GM12873 (cell line): Measurements from ENCODE around the gene ZNF185.

Source experiments
- CTCF ChIP-seq: IDR thresholded peaks from 2 replicates; pipeline ENCODE4 v1.5.1; 2012; ENCODE audit warnings: low read depth, mild to moderate bottlenecking, moderate library complexity, low read length, control low read depth; ENCODE audit not compliant: insufficient read depth; ENCODE audit errors: missing control alignments

ZNF185 gene

GRCh38 chrX:152913346-152913745 is 15.5 kb downstream of the ZNF185 start:
- no peak for TF ChIP-seq CTCF

GRCh38 chrX:152913910-152914309 is 16.0 kb downstream of the ZNF185 start:
- no peak for TF ChIP-seq CTCF

- TF ChIP-seq CTCF = peak; percentile 86
These were observed 17.8 kb downstream of the ZNF185 start for GRCh38 chrX:152915541-152916241.

- TF ChIP-seq CTCF = no peak
These were observed 20.1 kb downstream of the ZNF185 start for GRCh38 chrX:152917656-152918579.

- no peak for TF ChIP-seq CTCF
These were observed 20.8 kb downstream of the ZNF185 start for GRCh38 chrX:152918707-152919106.

- TF ChIP-seq CTCF = no peak
These were observed 25.7 kb downstream of the ZNF185 start for GRCh38 chrX:152923599-152923998.

GRCh38 chrX:152925835-152926234 is 28.0 kb downstream of the ZNF185 start:
- no peak for TF ChIP-seq CTCF
